ENCODE results near the gene ZNF593. TPM values are rescaled to one million over a fixed set of nuclear protein-coding genes. Genes with fewer than 3 reads are reported as not detected.
A peak's percentile ranks its signal among the peaks of the same experiment; 100 is the strongest.

ZNF593 gene
- total and polyA plus RNA-seq, 4 experiments from 2014 or later = 10.7 to 32.9 (median 17.0) TPM

DNA sequence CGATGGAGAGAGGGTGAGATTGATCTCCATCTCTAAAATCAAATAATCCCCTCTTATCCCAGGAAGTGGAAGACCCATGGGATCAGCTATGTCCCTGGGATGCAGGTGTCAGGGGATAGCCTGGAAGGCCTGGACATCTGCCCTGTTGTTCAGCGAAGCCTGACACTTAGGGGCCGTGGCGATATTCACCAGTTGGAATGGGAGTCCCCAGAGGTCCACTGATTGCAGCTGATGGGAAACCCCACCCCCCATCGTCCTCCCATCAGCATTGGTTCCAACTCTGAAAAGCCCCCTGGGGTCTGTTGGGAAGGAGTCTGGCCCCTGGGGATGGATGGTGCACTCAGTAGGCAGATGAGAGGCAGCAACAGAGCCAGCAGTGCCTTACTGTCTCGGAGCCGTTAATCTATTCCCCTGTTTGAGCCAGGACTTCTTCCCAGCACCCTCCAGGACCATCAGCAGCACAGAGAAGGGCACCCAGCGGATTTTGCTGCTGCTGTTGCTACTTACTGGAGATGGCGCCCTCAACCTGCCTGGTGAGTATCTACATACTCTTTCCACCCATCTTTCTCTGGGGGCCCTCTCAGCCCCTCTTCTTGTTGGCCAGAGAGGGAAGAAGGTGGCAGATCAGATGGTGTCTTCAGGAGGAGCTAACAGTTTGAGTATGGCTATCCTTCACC lies 34.1 kb downstream of the ZNF593 start:
- no peak overlapping the region for H3K27ac ChIP-seq (ENCODE audit: low read depth, low read length)
- H3K36me3 ChIP-seq (ENCODE audit: insufficient read depth, low read length) = no peaks in the 10 kb centered on the region
- H3K9me3 Mint-ChIP-seq = no peaks in the 10 kb centered on the region
- H3K36me3 Mint-ChIP-seq = no peaks in the 10 kb centered on the region
- H3K4me1 ChIP-seq (ENCODE audit: insufficient read depth, low read length) = peaks cover 32% of the 10 kb centered on the region
- no peak overlapping the region for H3K4me3 ChIP-seq (ENCODE audit: low read length in 2 of 2)
- intact Hi-C loops (cut with micrococcal nuclease) = loop anchor here (2.0 kb wide), 1 partner anchor 31 kb away; the partner anchor contains the start of gene CEP85
- DNase-seq = no peak
- peaks cover 30 to 46% (median 37%) of the 10 kb centered on the region in 4 donors for H3K4me1 Mint-ChIP-seq
- CTCF ChIA-PET (ENCODE audit: partially characterized antibody) = interaction anchor here (0.7 to 2.7 kb wide), 5 partner anchors 13 to 72 kb away, joined by 3 to 19 read pairs (median 5); partner anchors contain the start of genes CATSPER4, CEP85 and ZNF593
- H3K27ac Mint-ChIP-seq = peak overlapping the region in 5 of 7 donors; percentile 1 to 98 (median 76)
- H3K4me3 Mint-ChIP-seq = no peak overlapping the region
- no peaks in the 10 kb centered on the region for H3K27me3 Mint-ChIP-seq
- no peaks in the 10 kb centered on the region for H3K27me3 ChIP-seq (ENCODE audit: insufficient read depth, low read length)
- H3K9me3 ChIP-seq (ENCODE audit: control insufficient read depth in 1 of 2, low read length in 2 of 2) = no peaks in the 10 kb centered on the region
- POLR2A ChIA-PET (ENCODE audit: partially characterized antibody) = interaction anchor here (2.0 kb wide), 1 partner anchor 34 kb away, joined by 9 read pairs; the partner anchor contains the start of gene ZNF593

DNA sequence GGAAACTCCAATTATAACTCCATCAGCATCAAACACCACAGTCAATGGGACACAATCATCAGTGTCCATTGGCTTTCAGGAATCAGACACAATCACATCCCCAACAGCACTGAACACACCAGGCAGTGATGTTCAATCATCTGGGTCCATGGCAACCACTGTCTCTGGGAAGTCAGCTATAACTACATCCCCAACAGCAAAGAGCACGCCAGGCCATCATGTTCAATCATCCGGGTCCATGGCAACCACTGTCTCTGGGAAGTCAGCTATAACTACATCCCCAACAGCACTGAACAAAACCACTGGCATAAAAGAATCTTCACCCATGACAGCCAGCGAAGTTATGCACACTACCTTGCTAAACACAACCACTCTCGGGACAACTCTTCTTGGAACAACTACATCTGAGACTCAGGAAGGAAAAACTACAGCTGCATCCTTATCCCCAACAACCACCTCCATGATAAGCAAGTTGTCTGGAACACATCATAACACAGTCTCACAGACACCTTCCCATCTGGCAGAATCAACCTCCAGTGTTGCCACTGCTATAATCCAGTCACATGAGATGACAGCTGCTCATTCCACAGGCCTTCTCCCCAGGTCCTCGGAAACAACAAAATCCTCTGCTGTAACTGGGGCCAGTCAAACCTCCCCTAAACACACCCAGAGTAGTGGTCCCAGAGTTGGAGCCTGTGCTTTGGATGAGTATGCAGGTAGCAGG lies 40.6 kb downstream of the ZNF593 start:
- no peaks in the 10 kb centered on the region for H3K36me3 ChIP-seq (ENCODE audit: insufficient read depth, low read length)
- H3K27ac ChIP-seq (ENCODE audit: low read depth, low read length) = no peak overlapping the region
- intact Hi-C loops (cut with micrococcal nuclease) = no loop called here
- ChIA-PET CTCF (ENCODE audit: partially characterized antibody) (interaction anchor here (0.9 to 2.5 kb wide), 3 partner anchors 23 to 40 kb away, joined by 3 to 10 read pairs (median 3); partner anchors contain the start of genes CEP85 and ZNF593), POLR2A (ENCODE audit: partially characterized antibody) (no interaction called here)
- DNase-seq = no peak
- Mint-ChIP-seq H3K27me3 (no peaks in the 10 kb centered on the region), H3K9me3 (no peaks in the 10 kb centered on the region), H3K36me3 (no peaks in the 10 kb centered on the region), H3K4me1 (no peaks in the 10 kb centered on the region), H3K4me3 (no peak overlapping the region), H3K27ac (peak overlapping the region in 4 of 7 donors; percentile 1 to 45 (median 8))
- H3K27me3 ChIP-seq (ENCODE audit: insufficient read depth, low read length) = no peaks in the 10 kb centered on the region
- no peaks in the 10 kb centered on the region for H3K9me3 ChIP-seq (ENCODE audit: control insufficient read depth in 1 of 2, low read length in 2 of 2)
- H3K4me1 ChIP-seq (ENCODE audit: insufficient read depth, low read length) = no peaks in the 10 kb centered on the region
- H3K4me3 ChIP-seq (ENCODE audit: low read length in 2 of 2) = no peak overlapping the region

DNA sequence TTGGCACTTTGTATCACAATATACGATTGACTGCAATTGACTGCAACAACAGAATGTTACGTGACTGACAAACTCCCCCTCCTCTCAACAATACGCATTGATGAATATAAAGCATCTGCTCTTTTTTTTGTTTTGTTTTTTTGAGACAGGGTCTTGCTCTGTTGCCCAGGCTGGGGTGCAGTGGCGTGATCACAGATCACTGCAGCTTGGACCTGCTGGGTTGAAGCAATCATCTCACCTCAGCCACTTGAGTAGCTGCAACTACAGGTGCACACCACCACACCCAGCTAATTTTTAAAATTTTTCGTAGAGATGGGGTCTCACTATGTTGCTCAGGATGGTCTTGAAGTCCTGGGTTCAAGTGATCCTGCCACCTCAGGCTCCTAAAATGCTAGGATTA lies 43.0 kb downstream of the ZNF593 start:
- no peaks in the 10 kb centered on the region for H3K27me3 Mint-ChIP-seq
- Histone ChIP-seq H3K4me3 (ENCODE audit: low read length in 2 of 2) (no peak overlapping the region), H3K36me3 (ENCODE audit: insufficient read depth, low read length) (no peaks in the 10 kb centered on the region), H3K4me1 (ENCODE audit: insufficient read depth, low read length) (no peaks in the 10 kb centered on the region), H3K27me3 (ENCODE audit: insufficient read depth, low read length) (no peaks in the 10 kb centered on the region), H3K9me3 (ENCODE audit: control insufficient read depth in 1 of 2, low read length in 2 of 2) (no peaks in the 10 kb centered on the region), H3K27ac (ENCODE audit: low read depth, low read length) (no peak overlapping the region)
- ChIA-PET POLR2A (ENCODE audit: partially characterized antibody) (no interaction called here), CTCF (ENCODE audit: partially characterized antibody) (interaction anchor here (0.6 kb wide), 1 partner anchor 1207 kb away, joined by 3 read pairs; no protein-coding TSS in a partner anchor)
- H3K9me3 Mint-ChIP-seq = no peaks in the 10 kb centered on the region
- H3K4me1 Mint-ChIP-seq = no peaks in the 10 kb centered on the region
- no peaks in the 10 kb centered on the region for H3K36me3 Mint-ChIP-seq
- DNase-seq = no peak
- intact Hi-C loops (cut with micrococcal nuclease) = no loop called here
- H3K27ac Mint-ChIP-seq = no peak overlapping the region
- no peak overlapping the region for H3K4me3 Mint-ChIP-seq

DNA sequence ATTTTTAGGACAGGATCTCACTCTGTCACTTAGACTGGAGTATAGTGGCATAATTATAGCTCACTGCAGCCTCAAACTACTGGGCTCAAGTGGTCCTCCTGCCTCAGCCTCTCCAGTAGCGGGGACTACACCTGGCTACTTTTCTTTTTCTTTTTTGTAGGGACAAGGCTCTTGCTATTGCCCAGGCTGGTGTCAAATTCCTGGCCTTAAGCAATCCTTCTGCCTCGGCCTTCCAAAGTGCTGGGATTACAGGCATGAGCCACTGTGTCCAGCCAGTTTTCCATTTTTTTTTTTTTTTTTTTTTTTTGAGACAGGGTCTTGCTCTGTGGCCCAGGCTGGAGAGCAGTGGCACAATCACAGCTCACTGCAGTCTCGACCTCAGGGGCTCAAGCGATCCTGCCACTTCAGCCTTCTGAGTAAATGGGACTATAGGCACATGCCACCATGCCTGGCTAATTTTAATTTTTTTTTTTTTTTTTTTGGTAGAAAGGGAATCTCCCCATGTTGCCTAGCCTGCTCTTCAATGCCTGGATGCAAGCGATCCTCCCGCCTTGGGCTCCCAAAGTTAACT lies 43.7 kb downstream of the ZNF593 start:
- H3K9me3 Mint-ChIP-seq = no peaks in the 10 kb centered on the region
- no peaks in the 10 kb centered on the region for H3K4me1 Mint-ChIP-seq
- no peak overlapping the region for H3K27ac Mint-ChIP-seq
- H3K36me3 Mint-ChIP-seq = no peaks in the 10 kb centered on the region
- Histone ChIP-seq H3K27ac (ENCODE audit: low read depth, low read length) (no peak overlapping the region), H3K36me3 (ENCODE audit: insufficient read depth, low read length) (no peaks in the 10 kb centered on the region), H3K27me3 (ENCODE audit: insufficient read depth, low read length) (no peaks in the 10 kb centered on the region), H3K9me3 (ENCODE audit: control insufficient read depth in 1 of 2, low read length in 2 of 2) (no peaks in the 10 kb centered on the region), H3K4me1 (ENCODE audit: insufficient read depth, low read length) (no peaks in the 10 kb centered on the region), H3K4me3 (ENCODE audit: low read length in 2 of 2) (no peak overlapping the region)
- no peak for DNase-seq
- no peaks in the 10 kb centered on the region for H3K27me3 Mint-ChIP-seq
- intact Hi-C loops (cut with micrococcal nuclease) = no loop called here
- ChIA-PET CTCF (ENCODE audit: partially characterized antibody) (interaction anchor here (0.7 kb wide), 2 partner anchors 21 to 108 kb away, joined by 3 read pairs; partner anchors contain the start of gene CEP85), POLR2A (ENCODE audit: partially characterized antibody) (no interaction called here)
- no peak overlapping the region for H3K4me3 Mint-ChIP-seq

DNA sequence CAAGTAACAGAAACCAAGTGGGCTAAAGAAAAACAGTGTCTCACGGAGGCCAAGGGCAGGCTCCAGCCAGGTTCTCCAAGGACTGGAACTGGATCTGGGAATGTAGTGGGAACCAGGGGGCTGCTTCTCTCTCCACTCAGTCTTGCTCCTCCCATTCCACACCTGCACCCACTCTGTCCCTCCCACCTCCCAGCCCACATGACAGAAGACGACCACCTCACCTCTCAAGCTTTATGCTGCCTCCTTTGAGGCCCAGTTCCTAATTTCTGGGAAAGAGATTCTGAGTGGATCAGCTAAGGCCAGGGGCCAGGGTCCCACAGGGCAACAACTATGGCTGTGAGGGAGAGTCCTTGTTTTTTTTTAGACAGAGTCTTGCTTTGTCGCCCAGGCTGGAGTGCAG lies 45.5 kb downstream of the ZNF593 start:
- POLR2A ChIA-PET (ENCODE audit: partially characterized antibody) = no interaction called here
- no peaks in the 10 kb centered on the region for H3K9me3 ChIP-seq (ENCODE audit: control insufficient read depth in 1 of 2, low read length in 2 of 2)
- intact Hi-C loops (cut with micrococcal nuclease) = no loop called here

DNA sequence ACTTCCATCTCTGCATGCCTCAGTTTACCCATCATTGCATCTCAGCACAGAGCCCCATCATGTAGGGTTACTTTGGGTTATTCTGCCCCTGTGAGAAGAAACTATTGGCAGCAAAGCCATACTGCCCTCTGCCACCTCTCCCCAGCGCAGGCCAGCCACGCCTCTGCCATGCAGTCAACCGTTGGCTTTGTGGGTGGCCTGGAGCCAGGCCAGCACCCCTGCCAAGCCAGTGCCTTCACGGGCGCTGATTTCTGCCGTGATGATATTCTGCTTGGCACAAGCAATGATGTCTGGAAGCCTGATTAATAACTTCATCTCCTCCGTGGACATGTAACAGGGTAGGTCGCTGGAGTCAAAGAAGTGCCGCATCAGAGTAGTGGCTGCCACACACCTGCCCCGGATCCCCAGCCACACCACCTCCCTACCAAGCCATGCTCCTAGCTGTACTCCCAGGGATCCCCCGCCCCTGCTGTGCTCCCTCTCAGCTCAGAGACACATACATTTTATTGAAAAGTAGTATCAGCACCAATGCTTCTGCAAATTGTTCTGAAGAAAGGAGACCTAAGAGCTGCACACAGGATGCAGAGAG lies 49.3 kb downstream of the ZNF593 start:
- H3K27ac Mint-ChIP-seq = no peak overlapping the region
- H3K4me3 Mint-ChIP-seq = no peak overlapping the region
- POLR2A ChIA-PET (ENCODE audit: partially characterized antibody) = no interaction called here
- H3K9me3 Mint-ChIP-seq = no peaks in the 10 kb centered on the region
- no peak overlapping the region for H3K27ac ChIP-seq (ENCODE audit: low read depth, low read length)
- H3K36me3 ChIP-seq (ENCODE audit: insufficient read depth, low read length) = no peaks in the 10 kb centered on the region
- intact Hi-C loops (cut with micrococcal nuclease) = no loop called here
- peaks cover 0 to 3% of the 10 kb centered on the region in 2 donors for H3K27me3 Mint-ChIP-seq
- H3K4me1 Mint-ChIP-seq = peaks cover 0 to 2% (median 0%) of the 10 kb centered on the region in 4 donors
- H3K36me3 Mint-ChIP-seq = no peaks in the 10 kb centered on the region
- DNase-seq = no peak
- no peaks in the 10 kb centered on the region for H3K27me3 ChIP-seq (ENCODE audit: insufficient read depth, low read length)
- CTCF ChIA-PET (ENCODE audit: partially characterized antibody) = interaction anchor here (4.8 kb wide), 1 partner anchor 15 kb away, joined by 13 read pairs; the partner anchor contains the start of gene CEP85
- H3K4me1 ChIP-seq (ENCODE audit: insufficient read depth, low read length) = no peaks in the 10 kb centered on the region
- no peaks in the 10 kb centered on the region for H3K9me3 ChIP-seq (ENCODE audit: control insufficient read depth in 1 of 2, low read length in 2 of 2)
- no peak overlapping the region for H3K4me3 ChIP-seq (ENCODE audit: low read length in 2 of 2)

More for the DNA sequence above, 45.5 kb downstream of the ZNF593 start:
- Mint-ChIP-seq H3K27me3 (no peaks in the 10 kb centered on the region), H3K4me3 (no peak overlapping the region), H3K36me3 (no peaks in the 10 kb centered on the region), H3K4me1 (no peaks in the 10 kb centered on the region), H3K27ac (peak overlapping the region in 1 of 7 donors; percentile 32), H3K9me3 (no peaks in the 10 kb centered on the region)
- DNase-seq = no peak
- no peak overlapping the region for H3K4me3 ChIP-seq (ENCODE audit: low read length in 2 of 2)
- no peaks in the 10 kb centered on the region for H3K4me1 ChIP-seq (ENCODE audit: insufficient read depth, low read length)
- CTCF ChIA-PET (ENCODE audit: partially characterized antibody) = interaction anchor here (2.4 kb wide), 1 partner anchor 18 kb away, joined by 6 read pairs; the partner anchor contains the start of gene CEP85
- no peak overlapping the region for H3K27ac ChIP-seq (ENCODE audit: low read depth, low read length)
- no peaks in the 10 kb centered on the region for H3K27me3 ChIP-seq (ENCODE audit: insufficient read depth, low read length)
- no peaks in the 10 kb centered on the region for H3K36me3 ChIP-seq (ENCODE audit: insufficient read depth, low read length)
